Measurements from ENCODE around the gene RPUSD3. TPM values are rescaled to one million over a fixed set of nuclear protein-coding genes. Genes with fewer than 3 reads are reported as not detected.

The RPUSD3 gene, protein sequence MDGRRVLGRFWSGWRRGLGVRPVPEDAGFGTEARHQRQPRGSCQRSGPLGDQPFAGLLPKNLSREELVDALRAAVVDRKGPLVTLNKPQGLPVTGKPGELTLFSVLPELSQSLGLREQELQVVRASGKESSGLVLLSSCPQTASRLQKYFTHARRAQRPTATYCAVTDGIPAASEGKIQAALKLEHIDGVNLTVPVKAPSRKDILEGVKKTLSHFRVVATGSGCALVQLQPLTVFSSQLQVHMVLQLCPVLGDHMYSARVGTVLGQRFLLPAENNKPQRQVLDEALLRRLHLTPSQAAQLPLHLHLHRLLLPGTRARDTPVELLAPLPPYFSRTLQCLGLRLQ
- total RNA-seq (2014; rRNA removed; shearing (Covaris generic)) = 30.5 and 49.5 TPM in 2 replicates

DNA sequence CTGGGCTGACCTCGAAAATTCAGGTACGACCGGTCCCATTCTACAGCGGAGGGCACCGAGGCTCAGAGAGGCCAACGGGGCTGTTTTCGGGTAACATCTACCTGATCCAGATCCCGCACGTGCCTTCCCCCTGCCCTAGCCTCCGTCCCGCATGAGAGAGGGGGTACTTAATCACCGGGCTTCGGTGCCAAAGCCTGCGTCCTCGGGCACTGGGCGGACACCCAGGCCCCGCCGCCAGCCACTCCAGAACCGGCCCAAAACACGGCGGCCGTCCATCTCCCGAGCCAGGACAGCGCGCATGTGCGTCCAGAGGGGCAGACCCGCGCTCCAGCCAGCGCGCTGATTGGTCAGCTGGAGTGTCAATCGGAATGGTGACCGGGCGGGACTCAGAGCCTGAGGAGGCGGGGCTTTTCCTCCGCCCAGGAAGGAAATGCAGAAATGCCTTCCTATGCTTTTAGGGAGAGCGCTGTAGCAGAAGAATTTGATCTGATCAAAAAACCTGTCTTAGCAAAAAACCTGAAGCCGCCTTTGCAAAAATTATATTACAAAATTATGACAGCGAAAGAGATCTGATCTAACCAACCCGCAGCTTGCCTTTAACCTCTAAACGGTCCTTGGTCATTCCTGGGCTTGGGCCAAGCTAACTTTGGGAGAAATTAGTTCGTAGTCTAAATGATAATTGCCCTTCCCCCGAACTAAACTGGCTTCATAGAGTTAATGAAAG lies at the start of gene RPUSD3:
Gene RPUSD3, minus strand, starts transcription at position 294 of the 724 bp plus-strand sequence. Its CDS starts 18 bp downstream, at position 276.
- peaks cover 25% of the 10 kb centered on the region for H3K36me3 ChIP-seq
- 0 out of 2 replicates have a peak within 1 kb of the TSS, but pooled peaks have one; percentile 23 for H3K27ac ChIP-seq
- peaks cover 11% of the 10 kb centered on the region for H3K4me1 ChIP-seq (replicated peaks)
- DNase-seq (ENCODE audit: low read depth in 1 of 2, low spot score in 2 of 2) = peak; percentile 94
- no peaks in the 10 kb centered on the region for H3K27me3 ChIP-seq (replicated peaks)
- peak within 1 kb of the TSS; percentile 73 for H3K4me3 ChIP-seq
- no peaks in the 10 kb centered on the region for H3K9me3 ChIP-seq (replicated peaks)

DNA sequence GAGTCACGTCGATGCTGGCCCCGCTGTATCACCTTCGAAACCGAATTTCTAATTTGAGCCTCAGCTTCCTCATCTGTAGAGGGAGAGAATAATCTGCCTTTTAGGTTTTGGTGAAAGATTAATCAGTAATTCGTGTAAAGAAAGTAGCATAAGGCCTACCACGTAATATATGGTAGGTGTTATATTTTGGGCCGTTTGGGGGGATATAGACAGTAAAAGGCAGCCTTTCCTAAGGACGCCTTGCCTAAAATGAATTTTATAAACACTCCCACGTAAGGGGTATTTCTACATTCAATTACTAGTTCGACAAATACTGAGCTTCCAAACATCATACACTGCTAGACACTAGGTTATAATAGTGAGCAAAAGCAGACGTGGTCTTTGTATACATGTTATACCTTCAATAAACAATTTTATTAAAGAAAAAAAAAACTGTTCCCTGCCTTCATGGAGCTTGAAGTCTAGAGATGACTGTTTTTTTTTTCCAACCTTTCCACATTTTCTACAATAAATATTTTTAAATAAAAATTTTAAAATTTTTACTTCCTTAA lies 47.3 kb upstream of the RPUSD3 start:
- peaks cover 15% of the 10 kb centered on the region for H3K4me1 ChIP-seq (replicated peaks)
- no peak for DNase-seq (ENCODE audit: low read depth in 1 of 2, low spot score in 2 of 2)

DNA sequence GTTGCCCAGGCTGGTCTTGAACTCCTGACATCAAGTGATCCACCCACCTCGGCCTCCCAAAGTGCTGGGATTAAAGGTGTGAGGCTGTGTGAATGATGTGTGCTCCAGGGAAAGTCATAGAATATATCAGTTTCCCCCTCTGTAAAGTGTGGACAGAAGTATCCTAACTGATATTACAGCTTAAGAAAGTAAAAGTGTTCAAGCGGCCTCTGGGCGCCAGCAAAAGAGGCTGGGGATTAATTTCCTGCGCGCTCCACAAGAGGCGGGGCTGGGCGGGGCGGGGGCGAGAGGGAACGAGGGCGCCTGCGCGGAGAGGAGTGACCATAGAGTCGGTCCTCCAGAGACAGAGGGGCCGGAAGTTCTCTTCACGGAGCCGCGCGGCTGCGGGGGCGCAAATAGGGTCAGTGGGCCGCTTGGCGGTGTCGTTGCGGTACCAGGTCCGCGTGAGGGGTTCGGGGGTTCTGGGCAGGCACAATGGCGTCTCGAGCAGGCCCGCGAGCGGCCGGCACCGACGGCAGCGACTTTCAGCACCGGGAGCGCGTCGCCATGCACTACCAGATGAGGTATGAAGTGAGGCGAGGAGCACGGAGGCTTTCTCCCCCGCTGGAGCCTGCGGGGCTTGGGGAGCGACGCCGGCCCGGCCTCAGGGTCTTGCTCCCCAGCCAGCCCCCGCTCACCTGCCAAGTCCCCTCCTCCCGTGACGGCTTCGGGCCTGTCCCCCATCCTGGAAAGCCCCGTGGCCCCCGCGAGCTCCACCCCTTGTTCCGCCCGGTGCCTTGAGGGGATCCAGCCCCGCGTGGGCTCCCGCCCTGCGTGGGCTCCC lies 46.7 kb upstream of the RPUSD3 start, which contains the start of gene JAGN1:
Gene JAGN1, plus strand, starts transcription at position 362 of the 823 bp plus-strand sequence. Its CDS starts 113 bp downstream, at position 475.
- Histone ChIP-seq H3K4me1 (replicated peaks) (peaks cover 15% of the 10 kb centered on the region), H3K9me3 (replicated peaks) (no peaks in the 10 kb centered on the region), H3K27ac (peak within 1 kb of the TSS; percentile 78), H3K4me3 (peak within 1 kb of the TSS; percentile 93), H3K27me3 (replicated peaks) (no peaks in the 10 kb centered on the region), H3K36me3 (peaks cover 35% of the 10 kb centered on the region)
- peak; percentile 82 to 88 for DNase-seq (ENCODE audit: low read depth in 1 of 2, low spot score in 2 of 2)

More for the DNA sequence above, 47.3 kb upstream of the RPUSD3 start:
- Histone ChIP-seq H3K27ac (peak overlapping the region; percentile 78), H3K27me3 (replicated peaks) (no peaks in the 10 kb centered on the region), H3K36me3 (peaks cover 40% of the 10 kb centered on the region), H3K4me3 (peak overlapping the region; percentile 93), H3K9me3 (replicated peaks) (no peaks in the 10 kb centered on the region; the same call in 1 of the 2 replicates)

DNA sequence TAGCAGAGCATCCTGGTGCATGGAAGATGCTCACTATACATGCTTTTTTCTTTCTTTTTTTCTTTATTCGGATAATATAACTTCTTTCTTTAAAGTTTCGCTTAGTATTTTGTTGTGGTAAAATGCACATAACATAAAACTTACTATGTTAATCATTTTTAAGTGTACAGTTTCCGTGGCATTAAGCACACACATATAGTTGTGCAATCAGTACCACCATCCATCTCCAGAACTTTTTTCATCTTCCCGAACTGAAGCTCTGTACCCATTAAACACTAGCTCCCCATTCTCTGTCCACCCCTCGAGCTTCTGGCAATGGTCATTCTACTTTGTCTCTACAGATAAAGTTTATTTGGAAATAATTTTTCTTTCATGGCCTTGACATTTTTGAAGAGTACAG lies 45.6 kb upstream of the RPUSD3 start:
- no peak for DNase-seq (ENCODE audit: low read depth in 1 of 2, low spot score in 2 of 2)
- Histone ChIP-seq H3K4me3 (no peak overlapping the region), H3K4me1 (replicated peaks) (peaks cover 22% of the 10 kb centered on the region), H3K36me3 (peaks cover 28% of the 10 kb centered on the region), H3K27ac (no peak overlapping the region), H3K27me3 (replicated peaks) (no peaks in the 10 kb centered on the region), H3K9me3 (replicated peaks) (no peaks in the 10 kb centered on the region)

DNA sequence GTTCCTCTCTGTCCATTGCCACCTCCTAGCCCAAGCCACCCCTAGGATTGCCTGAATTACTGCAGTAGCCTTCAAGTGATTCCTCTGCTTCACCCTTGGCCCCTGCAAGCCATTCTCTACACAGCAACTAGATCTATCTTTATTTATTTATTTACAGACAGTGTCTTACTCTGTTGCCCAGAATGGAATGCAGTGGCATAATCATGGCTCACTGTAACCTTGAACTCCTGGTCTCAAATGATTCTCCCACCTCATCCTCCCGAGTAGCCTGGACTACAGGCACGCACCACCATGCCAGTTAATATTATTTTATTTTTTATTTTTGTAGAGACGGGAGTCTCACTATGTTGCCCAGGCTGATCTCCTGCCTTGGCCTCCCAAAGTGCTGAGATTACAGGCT lies 44.7 kb upstream of the RPUSD3 start:
- Histone ChIP-seq H3K36me3 (peaks cover 21% of the 10 kb centered on the region), H3K4me3 (no peak overlapping the region), H3K27me3 (replicated peaks) (no peaks in the 10 kb centered on the region), H3K4me1 (replicated peaks) (peaks cover 24% of the 10 kb centered on the region), H3K9me3 (replicated peaks) (no peaks in the 10 kb centered on the region), H3K27ac (no peak overlapping the region)
- DNase-seq (ENCODE audit: low read depth in 1 of 2, low spot score in 2 of 2) = no peak

DNA sequence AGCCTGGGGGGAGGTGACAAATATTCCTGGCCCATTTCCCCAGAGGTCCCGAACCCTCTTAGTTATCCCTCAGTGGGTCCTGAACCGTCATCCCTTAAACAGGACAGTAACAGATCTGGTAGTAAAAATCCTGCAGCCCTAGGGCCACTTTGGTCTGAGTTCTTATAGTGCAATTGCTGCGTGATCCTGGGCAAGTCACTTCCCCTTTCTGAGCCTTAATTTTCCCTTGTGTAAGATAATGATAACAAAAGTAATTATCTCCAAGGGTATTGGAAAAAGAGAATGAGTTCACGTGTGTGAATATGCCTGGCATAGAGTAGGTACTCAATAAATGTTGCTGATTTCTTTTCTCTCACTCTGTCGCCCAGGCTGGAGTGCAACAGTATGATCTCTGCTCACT lies 43.7 kb upstream of the RPUSD3 start:
- no peak for DNase-seq (ENCODE audit: low read depth in 1 of 2, low spot score in 2 of 2)
- H3K4me3 ChIP-seq = no peak overlapping the region
- no peaks in the 10 kb centered on the region for H3K27me3 ChIP-seq (replicated peaks)
- no peaks in the 10 kb centered on the region for H3K9me3 ChIP-seq (replicated peaks)
- H3K27ac ChIP-seq = no peak overlapping the region
- peaks cover 10% of the 10 kb centered on the region for H3K36me3 ChIP-seq
- peaks cover 22% of the 10 kb centered on the region for H3K4me1 ChIP-seq (replicated peaks)

DNA sequence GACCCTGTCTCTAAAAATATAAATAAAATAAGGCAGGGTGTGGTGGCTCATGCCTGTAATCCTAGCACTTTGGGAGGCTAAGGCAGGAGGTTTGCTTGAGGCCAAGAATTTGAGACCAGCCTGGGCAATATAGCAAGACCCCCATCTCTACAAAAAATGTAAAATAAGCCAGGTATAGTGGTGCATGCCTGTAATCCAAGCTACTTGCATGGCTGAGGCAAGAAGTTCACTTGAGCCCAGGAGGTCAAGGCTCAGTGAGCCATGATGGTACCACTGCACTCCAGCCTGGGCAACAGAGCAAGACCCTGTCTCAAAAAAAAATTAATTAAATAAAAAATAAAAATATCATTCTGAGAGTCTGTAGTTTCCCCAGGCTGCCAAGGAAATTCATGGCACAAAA lies 42.5 kb upstream of the RPUSD3 start:
- H3K4me1 ChIP-seq (replicated peaks) = peaks cover 22% of the 10 kb centered on the region
- no peak overlapping the region for H3K27ac ChIP-seq
- H3K4me3 ChIP-seq = no peak overlapping the region
- peaks cover 4% of the 10 kb centered on the region; the same call in 1 of the 2 replicates for H3K36me3 ChIP-seq
- H3K9me3 ChIP-seq (replicated peaks) = no peaks in the 10 kb centered on the region
- no peak for DNase-seq (ENCODE audit: low read depth in 1 of 2, low spot score in 2 of 2)
- no peaks in the 10 kb centered on the region for H3K27me3 ChIP-seq (replicated peaks)

DNA sequence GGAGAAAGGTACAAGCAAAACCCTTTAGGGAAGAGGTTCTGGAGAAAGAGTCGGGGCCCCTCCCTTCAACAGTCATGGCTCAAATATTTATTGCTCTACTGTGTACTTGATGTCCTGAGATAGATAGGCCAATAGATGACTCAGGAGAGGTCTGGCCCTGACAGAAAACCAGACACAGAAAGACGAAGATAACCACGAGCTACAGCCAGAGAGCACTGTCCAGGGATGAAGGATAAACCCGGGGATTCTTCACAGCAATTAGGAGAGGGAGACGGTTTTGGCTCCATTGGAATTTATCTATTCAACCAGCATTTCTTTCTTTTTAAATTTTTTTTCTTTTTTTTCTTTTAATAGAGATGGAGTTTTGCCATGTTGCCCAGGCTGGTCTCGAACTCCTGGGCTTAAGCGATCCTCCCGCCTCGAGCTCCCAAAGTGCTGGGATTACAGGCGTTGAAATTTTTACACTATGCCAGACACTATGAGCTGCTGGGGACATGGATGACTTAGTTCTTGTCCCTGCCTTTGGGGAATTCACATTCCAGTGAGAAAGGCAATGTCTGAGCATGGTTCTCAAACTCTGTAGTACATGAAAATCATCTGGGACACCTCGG lies 40.9 kb upstream of the RPUSD3 start:
- peak; percentile 67 to 70 for DNase-seq (ENCODE audit: low read depth in 1 of 2, low spot score in 2 of 2)
- H3K27me3 ChIP-seq (replicated peaks) = no peaks in the 10 kb centered on the region
- H3K9me3 ChIP-seq (replicated peaks) = no peaks in the 10 kb centered on the region
- H3K4me3 ChIP-seq = no peak overlapping the region
- no peaks in the 10 kb centered on the region for H3K36me3 ChIP-seq
- peak overlapping the region; percentile 80 for H3K27ac ChIP-seq
- peaks cover 16% of the 10 kb centered on the region for H3K4me1 ChIP-seq (replicated peaks)

DNA sequence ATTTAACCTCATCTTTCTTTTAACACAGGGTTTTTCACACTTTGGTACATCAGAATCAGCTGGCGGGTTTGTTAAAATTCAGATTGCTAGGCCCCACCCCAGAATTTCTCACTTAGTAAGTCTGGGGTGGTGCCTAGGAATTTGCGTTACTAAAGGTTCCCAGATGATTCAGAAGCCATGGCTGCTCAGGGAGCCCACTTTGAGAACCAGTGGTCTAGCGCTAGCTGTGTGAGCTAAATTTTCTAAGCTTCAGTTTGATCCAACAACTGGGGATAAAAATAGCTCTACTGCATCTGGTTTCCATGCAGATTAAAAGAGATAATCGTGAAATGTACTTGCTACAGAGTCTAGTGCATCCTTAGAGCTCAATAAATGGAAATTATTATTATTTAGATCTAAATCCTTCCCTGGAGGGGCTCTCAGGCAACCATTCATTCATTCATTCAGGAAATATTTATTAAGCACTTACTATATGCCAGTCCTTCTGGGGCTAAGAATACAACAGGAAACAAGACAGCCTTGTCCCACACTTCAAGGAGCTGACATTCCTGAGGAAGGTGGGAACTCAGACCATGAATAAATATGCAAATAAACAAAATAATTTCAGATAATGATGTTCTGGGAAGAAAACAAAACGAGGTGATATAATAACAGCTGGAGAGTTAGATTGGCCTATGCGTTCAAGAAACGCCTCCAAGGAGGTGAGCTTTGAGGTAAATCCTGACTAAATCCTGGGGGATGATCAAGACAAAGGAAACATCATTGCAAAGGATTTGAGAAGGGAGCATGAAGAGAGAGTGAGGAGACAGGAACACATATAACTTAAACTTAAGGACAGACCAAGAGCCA lies 40.1 kb upstream of the RPUSD3 start:
- DNase-seq (ENCODE audit: low read depth in 1 of 2, low spot score in 2 of 2) = no peak
- H3K9me3 ChIP-seq (replicated peaks) = no peaks in the 10 kb centered on the region
- no peaks in the 10 kb centered on the region for H3K36me3 ChIP-seq
- peak overlapping the region; percentile 80 for H3K27ac ChIP-seq
- H3K4me1 ChIP-seq (replicated peaks) = peaks cover 16% of the 10 kb centered on the region
- no peak overlapping the region for H3K4me3 ChIP-seq
- no peaks in the 10 kb centered on the region for H3K27me3 ChIP-seq (replicated peaks)

DNA sequence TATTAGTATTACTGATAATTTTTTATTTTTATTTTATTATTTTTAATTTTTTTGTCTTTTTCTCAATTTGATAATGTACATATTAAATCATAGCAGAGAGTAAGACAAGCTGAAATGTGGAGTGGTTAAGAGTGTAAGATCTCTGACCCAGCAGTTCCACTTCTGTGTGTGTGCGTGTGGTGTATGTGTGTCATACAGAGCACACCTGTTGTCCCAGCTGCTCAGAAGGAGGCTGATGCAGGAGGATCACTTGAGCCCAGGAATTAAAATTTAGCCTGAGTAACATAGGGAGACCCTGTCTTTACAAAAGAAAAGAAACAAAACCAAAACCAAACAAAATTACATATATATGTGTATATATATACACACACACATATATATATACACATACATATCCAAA lies 37.6 kb upstream of the RPUSD3 start:
- no peak overlapping the region for H3K27ac ChIP-seq
- H3K36me3 ChIP-seq = no peaks in the 10 kb centered on the region
- no peak for DNase-seq (ENCODE audit: low read depth in 1 of 2, low spot score in 2 of 2)
- H3K9me3 ChIP-seq (replicated peaks) = no peaks in the 10 kb centered on the region
- no peak overlapping the region for H3K4me3 ChIP-seq
- no peaks in the 10 kb centered on the region for H3K27me3 ChIP-seq (replicated peaks)
- peaks cover 16% of the 10 kb centered on the region for H3K4me1 ChIP-seq (replicated peaks)

DNA sequence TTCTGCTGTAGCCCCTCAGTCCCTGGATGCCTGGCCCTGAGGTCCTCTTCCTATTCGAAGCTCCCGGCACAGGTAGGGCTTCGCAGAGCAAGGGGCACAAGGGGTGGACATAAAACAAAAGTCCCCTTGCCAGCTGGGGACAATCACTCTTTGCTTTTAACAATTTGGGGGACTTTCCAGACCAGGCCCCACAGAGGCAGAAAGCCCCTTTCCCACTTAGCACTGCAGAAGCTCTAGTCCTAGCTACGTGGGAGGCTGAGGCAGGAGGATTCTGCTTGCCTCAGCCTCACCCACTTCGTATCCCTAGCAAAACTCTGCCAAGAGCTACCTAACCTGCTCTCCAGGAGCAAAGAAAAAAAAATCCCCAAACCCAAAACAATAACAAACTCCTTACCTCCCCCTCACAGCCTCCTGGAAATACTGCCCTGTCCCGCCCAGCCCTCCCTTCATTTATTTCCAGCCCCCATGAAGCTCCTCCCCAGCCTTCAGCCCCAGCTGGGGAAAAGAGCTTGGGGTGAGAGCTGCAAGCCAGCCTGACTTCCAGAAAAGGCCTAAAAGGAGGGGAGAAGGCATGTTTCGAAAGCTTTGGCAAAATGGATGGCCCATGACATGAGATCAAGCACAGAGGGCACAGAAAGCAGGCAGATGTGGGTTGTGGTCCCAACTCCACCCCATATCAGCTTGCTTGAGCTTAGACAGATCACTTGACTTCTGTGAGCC lies 36.2 kb upstream of the RPUSD3 start, which contains the start of gene CIDEC:
Gene CIDEC, minus strand, starts transcription at position 424 of the 720 bp plus-strand sequence. CDS start 1,767 bp downstream, outside the sequence.
- no peak within 1 kb of the TSS for H3K27ac ChIP-seq
- H3K9me3 ChIP-seq (replicated peaks) = no peaks in the 10 kb centered on the region
- no peaks in the 10 kb centered on the region for H3K27me3 ChIP-seq (replicated peaks)
- H3K4me1 ChIP-seq (replicated peaks) = peaks cover 15% of the 10 kb centered on the region
- H3K36me3 ChIP-seq = no peaks in the 10 kb centered on the region
- H3K4me3 ChIP-seq = no peak within 1 kb of the TSS
- no peak for DNase-seq (ENCODE audit: low read depth in 1 of 2, low spot score in 2 of 2)

DNA sequence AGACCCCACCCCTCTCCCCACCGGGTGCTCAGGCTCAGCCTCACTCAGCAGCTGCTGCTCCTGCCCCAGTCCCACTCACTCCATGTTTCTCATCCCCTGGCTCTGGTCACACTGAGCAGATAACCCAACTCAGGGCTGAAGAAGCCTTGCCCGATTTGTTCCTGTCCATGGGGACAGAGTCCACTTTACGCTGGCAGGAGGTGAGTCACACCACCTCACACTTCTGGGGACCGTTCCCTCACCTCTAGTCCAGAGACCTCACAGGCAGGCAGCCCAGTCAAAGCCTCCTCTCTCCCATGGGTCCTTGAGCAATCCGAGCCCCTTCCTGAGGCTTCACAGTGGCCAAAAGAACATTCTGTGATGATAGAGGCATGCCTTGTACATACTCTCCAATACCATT lies 34.9 kb upstream of the RPUSD3 start:
- H3K4me1 ChIP-seq (replicated peaks) = peaks cover 2% of the 10 kb centered on the region
- H3K27ac ChIP-seq = no peak overlapping the region
- H3K9me3 ChIP-seq (replicated peaks) = no peaks in the 10 kb centered on the region
- H3K4me3 ChIP-seq = no peak overlapping the region
- H3K36me3 ChIP-seq = no peaks in the 10 kb centered on the region
- DNase-seq (ENCODE audit: low read depth in 1 of 2, low spot score in 2 of 2) = no peak
- no peaks in the 10 kb centered on the region for H3K27me3 ChIP-seq (replicated peaks)

Measured in SJSA1 (cell line).